Body of pancreas (tissue), 4 donors: Measurements from ENCODE around the gene SFPQ. TPM values are rescaled to one million over a fixed set of nuclear protein-coding genes. Genes with fewer than 3 reads are reported as not detected.

Experiments used
- ATAC-seq: fragments of 150-250 bp; one replicate; pipeline ENCODE4 v1.9.1; 2016
- DNase-seq, 4 donors: peaks; one replicate each; pipeline ENCODE4 v3.0.0-alpha.2; 2019
- H3K27ac ChIP-seq, 4 donors: fragments of 200-600 bp; sonication (generic); 1 replicate in 3 of 4; 2 replicates in 1 of 4; pipeline versions ENCODE4 v1.5.1 to v1.6.1; 2016 to 2019; ENCODE audit warnings: mild to moderate bottlenecking in 1 of 4, mixed read lengths in 1 of 4, moderate library complexity in 1 of 4
- H3K27me3 ChIP-seq, 2 donors: fragments of 200-600 bp; sonication (generic); one replicate each; pipeline ENCODE4 v1.6.0; 2016; ENCODE audit warnings: mild to moderate bottlenecking in 1 of 2
- H3K36me3 ChIP-seq, 2 donors: fragments of 200-600 bp; sonication (generic); replicated peaks in 1 of 2; 2 replicates each; pipeline ENCODE4 v1.5.1; 2016; ENCODE audit warnings: low read depth in 2 of 2; ENCODE audit not compliant: insufficient read depth in 1 of 2
- H3K4me1 ChIP-seq: fragments of 200-600 bp; sonication (generic); one replicate; pipeline ENCODE4 v1.6.0; 2016
- H3K4me3 ChIP-seq, 2 donors: fragments of 200-600 bp; sonication (generic); 1 replicate in 1 of 2; 2 replicates in 1 of 2; pipeline ENCODE4 v1.5.1; 2016 to 2019
- H3K9me3 ChIP-seq, 3 donors: fragments of 200-600 bp; sonication (generic); 1 replicate in 2 of 3; 2 replicates in 1 of 3; pipeline ENCODE4 v1.5.1; 2016
- POLR2A ChIP-seq, 3 donors: fragments of 450-650 bp; IDR thresholded peaks; one replicate each; pipeline ENCODE4 v1.6.1; 2016; ENCODE audit warnings: antibody characterized with exemption in 3 of 3, mild to moderate bottlenecking in 2 of 3
- WGBS, 2 donors: methylation state at CpG; one replicate each; pipeline ENCODE4 v1.1.5; 2017; 5-methylcytosine and 5-hydroxymethylcytosine counted together
- intact Hi-C: fragments of 100-400 bp; cut with DNase I; formaldehyde crosslinking; loops from one replicate; pipeline ENCODE4 v1.15.1; 2023
- total RNA-seq, 2 donors: library from RNA; depleted of rRNA; stranded (reverse); fragments of >200 nt; gene quantifications; one replicate each; pipeline ENCODE4 v1.1.0, GENCODE V29; 2016
- TF ChIP-seq, protein P1 (sequence below), 7 experiments: fragments of 450-650 bp in 4 of 7; fragments of 200-600 bp in 3 of 7; sonication (generic) in 3 of 7; IDR thresholded peaks; one replicate each; pipeline ENCODE4 v1.5.1; 2016 to 2019; ENCODE audit warnings: antibody characterized with exemption in 7 of 7

The SFPQ gene
- total RNA-seq, 2 donors from 2014 or later: 163 to 170 TPM

DNA sequence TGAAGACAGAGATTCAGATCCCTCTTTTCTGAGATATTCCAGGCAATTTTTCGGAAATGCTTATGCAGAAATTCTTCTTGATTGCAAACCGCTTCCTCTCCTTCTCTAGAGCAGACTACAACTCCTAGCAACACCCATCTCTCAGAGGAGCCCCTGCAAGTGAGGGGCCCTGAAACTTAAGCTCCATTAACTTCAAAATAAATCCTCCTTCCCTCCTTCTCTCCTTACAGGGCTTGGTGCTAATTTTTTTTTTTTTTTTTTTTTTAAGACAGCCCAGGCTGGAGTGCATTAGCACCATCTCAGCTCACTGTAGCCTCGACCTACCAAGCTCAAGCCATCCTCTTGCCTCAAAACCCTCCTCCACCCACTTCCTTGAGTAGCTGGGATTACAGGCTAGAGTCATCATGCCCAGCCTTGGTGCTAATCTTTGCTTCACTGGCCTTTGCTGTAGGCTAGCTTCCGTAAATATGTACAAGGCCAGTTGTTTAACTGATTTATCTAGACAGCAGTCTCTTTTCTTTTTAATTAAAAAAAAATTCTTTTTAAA is 30.2 kb upstream of the SFPQ start:
- WGBS, 2 donors: 81 to 82% methylated on average over 4 of the region's 4 CpGs
- H3K27ac ChIP-seq: no peak overlapping the region
- ATAC-seq: no peak

DNA sequence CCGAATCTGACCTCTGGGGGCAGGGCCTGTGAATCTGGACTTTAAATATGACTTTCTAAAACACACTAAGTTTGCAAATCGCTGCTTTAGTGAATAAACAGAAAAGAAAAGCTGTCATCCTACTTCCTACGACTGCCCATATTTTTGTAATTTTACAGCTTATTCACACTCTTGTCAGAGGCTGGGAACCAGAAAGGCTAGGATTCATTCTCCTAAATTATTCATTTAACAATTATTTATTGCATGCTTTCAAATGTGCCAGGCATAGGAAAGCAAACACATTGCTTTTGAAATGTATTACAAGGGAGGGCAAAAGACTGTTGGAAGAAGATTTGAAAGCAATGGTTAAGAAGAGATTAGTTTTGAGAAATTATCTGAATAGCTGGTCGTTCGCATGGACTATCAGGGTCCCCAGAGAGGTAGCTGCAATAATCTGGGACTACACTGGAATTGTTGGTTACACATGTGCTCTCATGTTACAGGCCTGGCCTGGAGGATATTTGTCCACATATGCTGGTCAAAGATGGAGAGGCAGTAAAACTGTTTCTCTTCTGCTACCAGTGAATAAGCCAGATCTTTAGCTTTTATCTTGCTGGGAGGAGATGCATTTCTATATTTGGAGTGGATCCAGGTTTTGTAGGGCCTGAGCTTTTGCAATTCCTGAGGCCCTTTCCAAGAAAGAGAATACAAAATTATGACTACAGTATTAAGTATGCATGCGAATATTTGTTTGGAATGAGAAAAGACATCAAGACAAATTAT is 29.6 kb upstream of the SFPQ start:
- ATAC-seq: peak; percentile 4
- intact Hi-C loops: no loop called here
- Histone ChIP-seq H3K4me1 (no peaks in the 10 kb centered on the region), H3K27ac (no peak overlapping the region), H3K36me3 (no peaks in the 10 kb centered on the region), H3K4me3 (no peak overlapping the region), H3K9me3 (no peaks in the 10 kb centered on the region), H3K27me3 (no peaks in the 10 kb centered on the region)
- DNase-seq: peak in 1 of 4 donors; percentile 3
- 56 to 59% methylated on average over 6 of the region's 6 CpGs for WGBS, 2 donors
- TF ChIP-seq, protein P1, sequence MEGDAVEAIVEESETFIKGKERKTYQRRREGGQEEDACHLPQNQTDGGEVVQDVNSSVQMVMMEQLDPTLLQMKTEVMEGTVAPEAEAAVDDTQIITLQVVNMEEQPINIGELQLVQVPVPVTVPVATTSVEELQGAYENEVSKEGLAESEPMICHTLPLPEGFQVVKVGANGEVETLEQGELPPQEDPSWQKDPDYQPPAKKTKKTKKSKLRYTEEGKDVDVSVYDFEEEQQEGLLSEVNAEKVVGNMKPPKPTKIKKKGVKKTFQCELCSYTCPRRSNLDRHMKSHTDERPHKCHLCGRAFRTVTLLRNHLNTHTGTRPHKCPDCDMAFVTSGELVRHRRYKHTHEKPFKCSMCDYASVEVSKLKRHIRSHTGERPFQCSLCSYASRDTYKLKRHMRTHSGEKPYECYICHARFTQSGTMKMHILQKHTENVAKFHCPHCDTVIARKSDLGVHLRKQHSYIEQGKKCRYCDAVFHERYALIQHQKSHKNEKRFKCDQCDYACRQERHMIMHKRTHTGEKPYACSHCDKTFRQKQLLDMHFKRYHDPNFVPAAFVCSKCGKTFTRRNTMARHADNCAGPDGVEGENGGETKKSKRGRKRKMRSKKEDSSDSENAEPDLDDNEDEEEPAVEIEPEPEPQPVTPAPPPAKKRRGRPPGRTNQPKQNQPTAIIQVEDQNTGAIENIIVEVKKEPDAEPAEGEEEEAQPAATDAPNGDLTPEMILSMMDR (IDR thresholded peaks at IDR 0.05): no peak
- TF ChIP-seq POLR2A (IDR thresholded peaks at IDR 0.05): no peak

More for the DNA sequence above, 30.2 kb upstream of the SFPQ start:
- no peaks in the 10 kb centered on the region for H3K27me3 ChIP-seq
- no peaks in the 10 kb centered on the region for H3K36me3 ChIP-seq
- intact Hi-C loops: no loop called here
- H3K4me3 ChIP-seq: no peak overlapping the region
- no peaks in the 10 kb centered on the region for H3K4me1 ChIP-seq
- no peaks in the 10 kb centered on the region for H3K9me3 ChIP-seq
- TF ChIP-seq, protein P1 (IDR thresholded peaks at IDR 0.05): no peak
- no peak for TF ChIP-seq POLR2A (IDR thresholded peaks at IDR 0.05)
- no peak for DNase-seq

DNA sequence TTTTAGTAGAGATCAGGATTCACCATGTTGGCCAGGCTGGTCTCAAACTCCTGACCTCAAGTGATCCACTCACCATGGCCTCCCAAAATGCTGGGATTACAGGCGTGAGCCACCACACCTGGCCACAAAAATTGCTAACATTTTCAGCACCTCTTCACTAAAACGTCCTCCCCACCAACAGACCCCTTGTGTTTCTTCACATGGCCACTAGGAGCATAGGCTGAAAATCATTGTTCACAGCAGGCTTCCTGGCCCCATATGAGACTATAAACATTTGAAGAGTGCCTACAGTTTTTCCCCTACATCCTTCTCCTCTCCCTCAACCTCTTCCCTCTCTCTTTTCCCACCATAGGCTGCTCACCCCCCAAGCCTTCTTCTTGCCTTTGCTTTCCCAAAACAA is 28.0 kb upstream of the SFPQ start:
- Histone ChIP-seq H3K4me1 (no peaks in the 10 kb centered on the region), H3K9me3 (no peaks in the 10 kb centered on the region), H3K27me3 (no peaks in the 10 kb centered on the region), H3K36me3 (no peaks in the 10 kb centered on the region), H3K27ac (no peak overlapping the region), H3K4me3 (no peak overlapping the region)
- 45 to 56% methylated on average over 2 of the region's 2 CpGs for WGBS, 2 donors
- DNase-seq (no peak), ATAC-seq (no peak)
- no peak for TF ChIP-seq POLR2A (IDR thresholded peaks at IDR 0.05)
- TF ChIP-seq, protein P1 (IDR thresholded peaks at IDR 0.05): peak in 5 of 7 experiments; percentile 11 to 35 (median 23)
- intact Hi-C loops: no loop called here

DNA sequence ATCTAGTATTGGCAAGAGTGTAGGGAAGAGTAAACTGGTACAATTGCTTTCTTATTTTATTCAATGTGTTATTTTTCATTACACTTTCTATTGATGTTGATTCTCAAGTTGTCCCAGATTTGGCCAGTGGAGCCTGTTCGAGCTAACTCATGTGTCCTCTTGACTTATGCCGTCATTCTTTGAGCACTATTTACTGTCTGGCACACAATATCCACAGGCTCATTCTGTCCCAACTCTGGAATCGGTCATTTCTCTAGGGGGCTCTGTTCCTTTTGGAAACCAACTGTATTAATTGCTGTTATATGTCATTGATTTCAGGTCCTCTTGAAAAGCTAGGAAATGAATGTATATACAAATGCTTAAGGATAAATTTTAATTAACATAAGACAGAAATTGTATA is 22.4 kb upstream of the SFPQ start:
- DNase-seq (peak in 1 of 4 donors; percentile 6), ATAC-seq (peak; percentile 35)
- Histone ChIP-seq H3K36me3 (no peaks in the 10 kb centered on the region), H3K9me3 (no peaks in the 10 kb centered on the region), H3K27ac (no peak overlapping the region), H3K4me3 (no peak overlapping the region), H3K27me3 (no peaks in the 10 kb centered on the region), H3K4me1 (no peaks in the 10 kb centered on the region)
- TF ChIP-seq, protein P1 (IDR thresholded peaks at IDR 0.05): no peak
- TF ChIP-seq POLR2A (IDR thresholded peaks at IDR 0.05): no peak
- intact Hi-C loops: no loop called here
- 31 to 41% methylated on average over 3 of the region's 3 CpGs for WGBS, 2 donors

DNA sequence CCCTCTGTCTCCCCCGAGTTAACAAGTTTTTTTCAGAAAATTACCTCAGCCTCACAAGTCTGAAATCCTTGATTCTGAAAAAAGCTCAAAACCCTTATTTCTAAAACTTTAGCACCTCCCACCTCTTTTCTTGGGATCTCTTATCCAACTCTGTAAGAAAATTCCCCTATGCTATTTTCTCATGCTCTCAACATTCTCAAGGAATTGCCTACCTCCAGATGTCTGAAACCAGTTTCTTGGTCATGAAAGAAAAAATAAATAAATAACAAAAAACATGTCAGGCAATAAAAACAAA is 18.1 kb upstream of the SFPQ start:
- Histone ChIP-seq H3K4me3 (no peak overlapping the region), H3K9me3 (no peaks in the 10 kb centered on the region), H3K4me1 (no peaks in the 10 kb centered on the region), H3K27ac (no peak overlapping the region), H3K36me3 (no peaks in the 10 kb centered on the region), H3K27me3 (no peaks in the 10 kb centered on the region)
- DNase-seq (no peak), ATAC-seq (no peak)
- TF ChIP-seq POLR2A (IDR thresholded peaks at IDR 0.05): no peak
- TF ChIP-seq, protein P1 (IDR thresholded peaks at IDR 0.05): no peak
- intact Hi-C loops: no loop called here
- whole genome bisulfite sequencing, 2 donors: 63 to 89% methylated on average over 1 of the region's 1 CpG
